Measurements from ENCODE around the gene KLHL22. TPM values are rescaled to one million over a fixed set of nuclear protein-coding genes. Genes with fewer than 3 reads are reported as not detected.

Gene KLHL22
- total RNA-seq, 1 donor from 2014 or later: 44.7 TPM

- H3K36me3 Mint-ChIP-seq (ENCODE audit: unreplicated experiment): peaks cover 24% of the 10 kb centered on the region
- H3K4me1 Mint-ChIP-seq (ENCODE audit: unreplicated experiment): peaks cover 16% of the 10 kb centered on the region
- no peak for TF ChIP-seq CTCF (IDR thresholded peaks at IDR 0.05)
- no peak overlapping the region for H3K4me3 Mint-ChIP-seq (ENCODE audit: unreplicated experiment)
- H3K9me3 Mint-ChIP-seq (ENCODE audit: unreplicated experiment): no peaks in the 10 kb centered on the region
- H3K27ac Mint-ChIP-seq (ENCODE audit: unreplicated experiment): no peak overlapping the region
- H3K27me3 Mint-ChIP-seq (ENCODE audit: unreplicated experiment): no peaks in the 10 kb centered on the region
- no peak for DNase-seq (ENCODE audit: extremely low spot score, unreplicated experiment)
Measured at GRCh38 chr22:20488946-20489345, 6.6 kb downstream of the KLHL22 start.

- Mint-ChIP-seq H3K27ac (ENCODE audit: unreplicated experiment) (no peak overlapping the region), H3K27me3 (ENCODE audit: unreplicated experiment) (no peaks in the 10 kb centered on the region), H3K4me3 (ENCODE audit: unreplicated experiment) (no peak overlapping the region), H3K4me1 (ENCODE audit: unreplicated experiment) (peaks cover 11% of the 10 kb centered on the region), H3K36me3 (ENCODE audit: unreplicated experiment) (peaks cover 33% of the 10 kb centered on the region), H3K9me3 (ENCODE audit: unreplicated experiment) (no peaks in the 10 kb centered on the region)
- DNase-seq (ENCODE audit: extremely low spot score, unreplicated experiment): no peak
- TF ChIP-seq CTCF (IDR thresholded peaks at IDR 0.05): no peak
Measured at GRCh38 chr22:20487715-20488114, 7.9 kb downstream of the KLHL22 start.

GRCh38 chr22:20486229-20486628, 9.4 kb downstream of the KLHL22 start:
- H3K27me3 Mint-ChIP-seq (ENCODE audit: unreplicated experiment): no peaks in the 10 kb centered on the region
- peaks cover 4% of the 10 kb centered on the region for H3K4me1 Mint-ChIP-seq (ENCODE audit: unreplicated experiment)
- H3K4me3 Mint-ChIP-seq (ENCODE audit: unreplicated experiment): no peak overlapping the region
- no peaks in the 10 kb centered on the region for H3K9me3 Mint-ChIP-seq (ENCODE audit: unreplicated experiment)
- H3K27ac Mint-ChIP-seq (ENCODE audit: unreplicated experiment): no peak overlapping the region
- TF ChIP-seq CTCF (IDR thresholded peaks at IDR 0.05): no peak
- no peak for DNase-seq (ENCODE audit: extremely low spot score, unreplicated experiment)
- peaks cover 33% of the 10 kb centered on the region for H3K36me3 Mint-ChIP-seq (ENCODE audit: unreplicated experiment)

GRCh38 chr22:20484948-20485683, 10.5 kb downstream of the KLHL22 start:
- H3K27ac Mint-ChIP-seq (ENCODE audit: unreplicated experiment): no peak overlapping the region

More at GRCh38 chr22:20484948-20485683, 10.5 kb downstream of the KLHL22 start:
- peaks cover 33% of the 10 kb centered on the region for H3K36me3 Mint-ChIP-seq (ENCODE audit: unreplicated experiment)
- H3K9me3 Mint-ChIP-seq (ENCODE audit: unreplicated experiment): no peaks in the 10 kb centered on the region
- no peak overlapping the region for H3K4me3 Mint-ChIP-seq (ENCODE audit: unreplicated experiment)
- TF ChIP-seq CTCF (IDR thresholded peaks at IDR 0.05): no peak
- peaks cover 4% of the 10 kb centered on the region for H3K4me1 Mint-ChIP-seq (ENCODE audit: unreplicated experiment)
- H3K27me3 Mint-ChIP-seq (ENCODE audit: unreplicated experiment): no peaks in the 10 kb centered on the region
- no peak for DNase-seq (ENCODE audit: extremely low spot score, unreplicated experiment)

All from osteocyte (in vitro differentiated cells).